GM23338 (cell line): ENCODE results near the gene TMEM86A. TPM values are rescaled to one million over a fixed set of nuclear protein-coding genes. Genes with fewer than 3 reads are reported as not detected.

ENCODE experiments used
- ATAC-seq: fragments of 200-7000 bp; cut with Tn5 transposase; 3 replicates; pipeline ENCODE4 v1.9.1; 2020
- DNase-seq: peaks from one replicate; pipeline ENCODE4 v3.0.0-alpha.2; 2015; ENCODE audit warnings: low spot score
- H2AFZ ChIP-seq: fragments of 200-600 bp; sonication (generic); 2 replicates; pipeline ENCODE4 v1.8.0; 2016; ENCODE audit warnings: antibody characterized with exemption, mild to moderate bottlenecking, moderate library complexity
- H3F3A ChIP-seq: fragments of 200-600 bp; sonication (generic); replicated peaks from 2 replicates; pipeline ENCODE4 v1.8.0; 2017; ENCODE audit warnings: antibody characterized with exemption, mixed run types, low read depth
- H3K27ac ChIP-seq: fragments of 200-600 bp; sonication (generic); 2 replicates; pipeline ENCODE4 v1.6.1; 2016; ENCODE audit warnings: low read depth
- H3K27me3 ChIP-seq: fragments of 200-600 bp; sonication (generic); 2 replicates; pipeline ENCODE4 v1.8.0; 2016; ENCODE audit warnings: mild to moderate bottlenecking, mixed run types, moderate library complexity; ENCODE audit not compliant: insufficient read depth
- H3K36me3 ChIP-seq: fragments of 200-600 bp; sonication (generic); 2 replicates; pipeline ENCODE4 v1.8.0; 2016; ENCODE audit warnings: mild to moderate bottlenecking; ENCODE audit not compliant: insufficient read depth
- H3K4me1 ChIP-seq: fragments of 200-600 bp; sonication (generic); 2 replicates; pipeline ENCODE4 v1.8.0; 2016; ENCODE audit warnings: mild to moderate bottlenecking, moderate library complexity; ENCODE audit not compliant: insufficient read depth
- H3K4me2 ChIP-seq: fragments of 200-600 bp; sonication (generic); 2 replicates; pipeline ENCODE4 v1.7.1; 2017; ENCODE audit warnings: mixed run types
- H3K4me3 ChIP-seq: fragments of 200-600 bp; sonication (generic); 2 replicates; pipeline ENCODE4 v1.6.1; 2016; ENCODE audit warnings: mixed run types
- H3K79me2 ChIP-seq: fragments of 200-600 bp; sonication (generic); replicated peaks from 2 replicates; pipeline ENCODE4 v1.8.0; 2017; ENCODE audit warnings: mild to moderate bottlenecking; ENCODE audit not compliant: insufficient read depth
- H3K9me2 ChIP-seq: fragments of 200-600 bp; sonication (generic); 2 replicates; pipeline ENCODE4 v1.8.0; 2017; ENCODE audit not compliant: insufficient read depth
- H4K20me1 ChIP-seq: fragments of 200-600 bp; sonication (generic); replicated peaks from 2 replicates; pipeline ENCODE4 v1.8.0; 2017; ENCODE audit warnings: mild to moderate bottlenecking; ENCODE audit not compliant: insufficient read depth
- H3K27ac Mint-ChIP-seq: 2 replicates; pipeline ENCODE4 v1.8.0; 2020; ENCODE audit warnings: inconsistent platforms, mild to moderate bottlenecking, moderate library complexity, mixed read lengths
- H3K27me3 Mint-ChIP-seq: 3 replicates; pipeline ENCODE4 v1.8.0; 2022; ENCODE audit warnings: low read depth, mild to moderate bottlenecking, moderate library complexity, mixed read lengths, inconsistent platforms; ENCODE audit not compliant: insufficient read depth, poor library complexity
- H3K36me3 Mint-ChIP-seq: 3 replicates; pipeline ENCODE4 v1.8.0; 2021; ENCODE audit warnings: low read depth, mild to moderate bottlenecking, inconsistent platforms, moderate library complexity, mixed read lengths
- H3K4me1 Mint-ChIP-seq: 3 replicates; pipeline ENCODE4 v1.8.0; 2020; ENCODE audit warnings: mild to moderate bottlenecking, inconsistent platforms, mixed read lengths
- H3K4me3 Mint-ChIP-seq: 3 replicates; pipeline ENCODE4 v1.8.0; 2021; ENCODE audit warnings: moderate library complexity, mild to moderate bottlenecking, inconsistent platforms, mixed read lengths
- H3K9me3 Mint-ChIP-seq: 3 replicates; pipeline ENCODE4 v1.8.0; 2020; ENCODE audit warnings: moderate library complexity, mild to moderate bottlenecking, inconsistent platforms, mixed read lengths
- CREB1 ChIP-seq: fragments of 250-450 bp; sonication (Bioruptor Pico); IDR thresholded peaks from 2 replicates; pipeline ENCODE4 v1.5.0; 2020; ENCODE audit warnings: low read depth, mild to moderate bottlenecking, moderate library complexity
- CTCF ChIP-seq, 2 experiments: fragments of 200-600 bp in 1 of 2; sonication (generic) in 1 of 2; conservative IDR thresholded peaks; 2 replicates each; pipeline versions ENCODE4 v1.5.1 to v1.6.1; 2016 to 2017; ENCODE audit warnings: antibody characterized with exemption in 2 of 2, low read depth in 2 of 2, mild to moderate bottlenecking in 2 of 2, moderate library complexity in 1 of 2
- ETS1 ChIP-seq: IDR thresholded peaks from 2 replicates; pipeline ENCODE4 v1.6.1; 2016; ENCODE audit warnings: antibody characterized with exemption
- EZH2 ChIP-seq: fragments of 200-600 bp; sonication (generic); IDR thresholded peaks from one replicate; pipeline ENCODE4 v1.8.0; 2017; ENCODE audit warnings: antibody characterized with exemption, mild to moderate bottlenecking, low read depth; ENCODE audit not compliant: unreplicated experiment
- EZH2phosphoT487 ChIP-seq: fragments of 200-600 bp; sonication (generic); IDR thresholded peaks from one replicate; pipeline ENCODE4 v1.8.1; 2018; ENCODE audit warnings: antibody characterized with exemption; ENCODE audit not compliant: unreplicated experiment
- JUNB ChIP-seq: IDR thresholded peaks from one replicate; pipeline ENCODE4 v1.6.1; 2016; ENCODE audit warnings: antibody characterized with exemption; ENCODE audit not compliant: unreplicated experiment
- NANOG ChIP-seq: IDR thresholded peaks from 2 replicates; pipeline ENCODE4 v1.6.1; 2016; ENCODE audit warnings: antibody characterized with exemption, borderline replicate concordance
- STAT1 ChIP-seq: IDR thresholded peaks from one replicate; pipeline ENCODE4 v1.6.1; 2016; ENCODE audit warnings: antibody characterized with exemption; ENCODE audit not compliant: unreplicated experiment
- ZNF114 ChIP-seq: fragments of 250-450 bp; sonication (Bioruptor Pico); IDR thresholded peaks from 2 replicates; pipeline ENCODE4 v1.5.0; 2020; ENCODE audit warnings: mild to moderate bottlenecking, moderate library complexity
- ZNF331 ChIP-seq: fragments of 250-450 bp; sonication (Bioruptor Pico); IDR thresholded peaks from 2 replicates; pipeline ENCODE4 v1.5.0; 2020; ENCODE audit warnings: low read depth, mild to moderate bottlenecking, moderate library complexity
- ZNF462 ChIP-seq: fragments of 250-450 bp; sonication (Bioruptor Pico); IDR thresholded peaks from 2 replicates; pipeline ENCODE4 v1.5.0; 2020; ENCODE audit warnings: mild to moderate bottlenecking, moderate library complexity
- polyA plus RNA-seq: library from polyadenylated mRNA; unstranded; fragments of >200 nt; fragmentation: Nextera tagmentation; extraction: Ambion mirVana; gene quantifications from 2 replicates; pipeline ENCODE4 v1.2.1, GENCODE V29; 2016
- total RNA-seq: library from RNA; depleted of rRNA; stranded (reverse); fragments of >200 nt; shearing (Covaris generic); gene quantifications from 2 replicates; pipeline ENCODE4 v1.2.3, GENCODE V29; 2014
- TF ChIP-seq, protein P1 (sequence below): IDR thresholded peaks from one replicate; pipeline ENCODE4 v1.6.1; 2018; ENCODE audit warnings: antibody characterized with exemption; ENCODE audit not compliant: unreplicated experiment

TMEM86A gene
- total and polyA plus RNA-seq, 2 experiments from 2014 or later: 0.45 to 0.91 TPM

- TF ChIP-seq, protein P1, sequence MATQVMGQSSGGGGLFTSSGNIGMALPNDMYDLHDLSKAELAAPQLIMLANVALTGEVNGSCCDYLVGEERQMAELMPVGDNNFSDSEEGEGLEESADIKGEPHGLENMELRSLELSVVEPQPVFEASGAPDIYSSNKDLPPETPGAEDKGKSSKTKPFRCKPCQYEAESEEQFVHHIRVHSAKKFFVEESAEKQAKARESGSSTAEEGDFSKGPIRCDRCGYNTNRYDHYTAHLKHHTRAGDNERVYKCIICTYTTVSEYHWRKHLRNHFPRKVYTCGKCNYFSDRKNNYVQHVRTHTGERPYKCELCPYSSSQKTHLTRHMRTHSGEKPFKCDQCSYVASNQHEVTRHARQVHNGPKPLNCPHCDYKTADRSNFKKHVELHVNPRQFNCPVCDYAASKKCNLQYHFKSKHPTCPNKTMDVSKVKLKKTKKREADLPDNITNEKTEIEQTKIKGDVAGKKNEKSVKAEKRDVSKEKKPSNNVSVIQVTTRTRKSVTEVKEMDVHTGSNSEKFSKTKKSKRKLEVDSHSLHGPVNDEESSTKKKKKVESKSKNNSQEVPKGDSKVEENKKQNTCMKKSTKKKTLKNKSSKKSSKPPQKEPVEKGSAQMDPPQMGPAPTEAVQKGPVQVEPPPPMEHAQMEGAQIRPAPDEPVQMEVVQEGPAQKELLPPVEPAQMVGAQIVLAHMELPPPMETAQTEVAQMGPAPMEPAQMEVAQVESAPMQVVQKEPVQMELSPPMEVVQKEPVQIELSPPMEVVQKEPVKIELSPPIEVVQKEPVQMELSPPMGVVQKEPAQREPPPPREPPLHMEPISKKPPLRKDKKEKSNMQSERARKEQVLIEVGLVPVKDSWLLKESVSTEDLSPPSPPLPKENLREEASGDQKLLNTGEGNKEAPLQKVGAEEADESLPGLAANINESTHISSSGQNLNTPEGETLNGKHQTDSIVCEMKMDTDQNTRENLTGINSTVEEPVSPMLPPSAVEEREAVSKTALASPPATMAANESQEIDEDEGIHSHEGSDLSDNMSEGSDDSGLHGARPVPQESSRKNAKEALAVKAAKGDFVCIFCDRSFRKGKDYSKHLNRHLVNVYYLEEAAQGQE: no peak
- no peak for TF ChIP-seq ZNF331 (CRISPR knock-in tag)
- TF ChIP-seq CREB1 (CRISPR knock-in tag): no peak
- no peak for TF ChIP-seq STAT1
Measured at GRCh38 chr11:18668131-18668530, 30.4 kb upstream of the TMEM86A start (continued).

GRCh38 chr11:18669219-18669596 lies 29.4 kb upstream of the TMEM86A start:
- Mint-ChIP-seq H3K36me3 (no peaks in the 10 kb centered on the region), H3K9me3 (no peaks in the 10 kb centered on the region), H3K4me1 (peaks cover 16% of the 10 kb centered on the region), H3K27ac (no peak overlapping the region), H3K4me3 (no peak overlapping the region), H3K27me3 (peaks cover 7% of the 10 kb centered on the region)
- Histone ChIP-seq H3K36me3 (no peaks in the 10 kb centered on the region), H3F3A (no peaks in the 10 kb centered on the region), H3K4me1 (peaks cover 10% of the 10 kb centered on the region), H3K27me3 (no peaks in the 10 kb centered on the region), H3K4me2 (no peak overlapping the region), H2AFZ (peak overlapping the region; percentile 39; the same call in 1 of the 2 replicates), H3K27ac (no peak overlapping the region), H3K79me2 (no peaks in the 10 kb centered on the region), H3K9me2 (no peaks in the 10 kb centered on the region), H4K20me1 (no peaks in the 10 kb centered on the region), H3K4me3 (no peak overlapping the region)
- DNase-seq (no peak), ATAC-seq (no peak)
- TF ChIP-seq NANOG (no peak), JUNB (no peak), CTCF (conservative IDR thresholded peaks at IDR 0.05; ENCODE audit: low read depth in 2 of 2) (no peak), EZH2 (no peak), STAT1 (no peak), ETS1 (no peak), ZNF462 (CRISPR knock-in tag) (no peak), ZNF331 (CRISPR knock-in tag) (no peak), ZNF114 (no peak), EZH2phosphoT487 (no peak)
